GM12891 (cell line): ENCODE results near the gene CTPS2.
"Not testable (repeated sequence)": the region's sequence is repeated elsewhere in the genome, so short reads cannot be mapped to it uniquely, and the experiment has no call there.

Source experiments
- DNase-seq: peaks from one replicate; pipeline ENCODE4 v3.0.0; 2011; ENCODE audit warnings: low spot score; ENCODE audit not compliant: insufficient read length
- FAIRE-seq: peaks from 2 replicates; lab custom pipeline; 2011; peaks lifted over from hg19 to GRCh38; lab: Jason Lieb, UNC
- PAX5 ChIP-seq: IDR thresholded peaks from 2 replicates; pipeline ENCODE4 v1.6.1; 2011; ENCODE audit warnings: low read length, moderate library complexity, mild to moderate bottlenecking; ENCODE audit not compliant: insufficient read depth, severe bottlenecking
- POLR2A ChIP-seq: IDR thresholded peaks from 2 replicates; pipeline ENCODE4 v1.6.1; 2011; ENCODE audit warnings: low read depth, low read length, control low read depth
- POLR2AphosphoS5 ChIP-seq: IDR thresholded peaks from 2 replicates; pipeline ENCODE4 v1.6.1; 2011; ENCODE audit warnings: low read depth, low read length, control low read depth
- POU2F2 ChIP-seq: IDR thresholded peaks from 2 replicates; pipeline ENCODE4 v1.6.1; 2011; ENCODE audit warnings: low read depth, mild to moderate bottlenecking, control low read depth, low read length, moderate library complexity
- SPI1 ChIP-seq: IDR thresholded peaks from 2 replicates; pipeline ENCODE4 v1.6.1; 2011; ENCODE audit warnings: low read depth, low read length, control low read depth
- TAF1 ChIP-seq: IDR thresholded peaks from 2 replicates; pipeline ENCODE4 v1.6.1; 2011; ENCODE audit warnings: low read depth, low read length, control low read depth

Gene CTPS2

DNA sequence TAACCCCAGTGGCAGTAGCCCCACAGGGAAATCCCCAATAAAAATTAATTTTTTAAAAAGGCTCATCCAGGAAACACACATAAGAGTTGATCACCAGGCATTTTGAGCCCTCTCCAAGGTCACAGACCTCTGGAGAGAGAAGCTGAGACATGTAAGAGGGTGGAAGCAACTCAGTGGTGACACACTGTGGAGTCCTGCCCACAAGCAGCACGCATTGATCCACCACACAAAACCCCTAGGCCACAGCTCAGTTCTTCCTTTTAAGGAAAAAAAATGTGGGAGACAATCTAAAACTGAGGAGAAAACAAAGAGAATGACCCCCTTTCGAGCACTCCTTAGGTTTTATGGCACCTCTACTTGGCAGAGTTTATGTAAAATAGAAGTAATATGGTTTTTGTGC is 134.3 kb downstream of the CTPS2 start:
- no peak for FAIRE-seq
- no peak for TF ChIP-seq POLR2A
- no peak for TF ChIP-seq PAX5
- no peak for TF ChIP-seq TAF1
- no peak for TF ChIP-seq POU2F2
- no peak for TF ChIP-seq POLR2AphosphoS5
- no peak for TF ChIP-seq SPI1
- DNase-seq: no peak

- TF ChIP-seq SPI1 (no peak), POU2F2 (no peak), TAF1 (no peak), POLR2A (no peak), PAX5 (no peak), POLR2AphosphoS5 (no peak)
- FAIRE-seq: no peak
- no peak for DNase-seq
Observed at GRCh38 chrX:16577483-16578029, 134.9 kb downstream of the CTPS2 start.

GRCh38 chrX:16575388-16575787 is 137.1 kb downstream of the CTPS2 start:
- FAIRE-seq: not testable (repeated sequence)

GRCh38 chrX:16573781-16574180 is 138.7 kb downstream of the CTPS2 start:
- no peak for TF ChIP-seq PAX5
- no peak for TF ChIP-seq POU2F2
- TF ChIP-seq TAF1: no peak
- TF ChIP-seq SPI1: no peak
- TF ChIP-seq POLR2AphosphoS5: no peak
- no peak for TF ChIP-seq POLR2A
- DNase-seq (no peak), FAIRE-seq (no peak)

More at GRCh38 chrX:16575388-16575787, 137.1 kb downstream of the CTPS2 start:
- not testable (repeated sequence) for DNase-seq

DNA sequence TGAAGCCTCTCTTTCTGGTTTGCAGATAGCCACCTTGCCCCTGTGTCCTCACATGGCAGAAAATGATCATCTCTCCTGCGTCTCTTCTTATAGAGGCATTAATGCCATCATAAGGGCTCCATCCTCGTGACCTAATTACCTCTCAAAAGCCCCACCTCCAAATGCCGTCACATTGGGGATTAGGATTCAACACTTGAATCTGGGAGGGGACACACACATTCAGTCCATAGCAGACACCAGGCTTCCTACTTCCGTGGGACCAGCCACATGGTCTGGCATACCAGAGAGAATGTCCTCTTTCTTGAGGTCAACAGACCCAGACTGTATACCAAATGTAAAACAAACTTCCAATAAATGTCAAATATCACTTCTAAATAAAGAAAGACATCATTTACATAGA is 144.8 kb downstream of the CTPS2 start:
- FAIRE-seq (no peak), DNase-seq (no peak)
- no peak for TF ChIP-seq POLR2A
- no peak for TF ChIP-seq POLR2AphosphoS5
- no peak for TF ChIP-seq SPI1
- no peak for TF ChIP-seq POU2F2
- TF ChIP-seq PAX5: no peak
- no peak for TF ChIP-seq TAF1

- no peak for DNase-seq
- TF ChIP-seq TAF1: no peak
- TF ChIP-seq SPI1: no peak
- TF ChIP-seq POU2F2: no peak
- TF ChIP-seq POLR2A: no peak
- TF ChIP-seq PAX5: no peak
- FAIRE-seq: no peak
Observed at GRCh38 chrX:16566571-16566970, 145.9 kb downstream of the CTPS2 start.

DNA sequence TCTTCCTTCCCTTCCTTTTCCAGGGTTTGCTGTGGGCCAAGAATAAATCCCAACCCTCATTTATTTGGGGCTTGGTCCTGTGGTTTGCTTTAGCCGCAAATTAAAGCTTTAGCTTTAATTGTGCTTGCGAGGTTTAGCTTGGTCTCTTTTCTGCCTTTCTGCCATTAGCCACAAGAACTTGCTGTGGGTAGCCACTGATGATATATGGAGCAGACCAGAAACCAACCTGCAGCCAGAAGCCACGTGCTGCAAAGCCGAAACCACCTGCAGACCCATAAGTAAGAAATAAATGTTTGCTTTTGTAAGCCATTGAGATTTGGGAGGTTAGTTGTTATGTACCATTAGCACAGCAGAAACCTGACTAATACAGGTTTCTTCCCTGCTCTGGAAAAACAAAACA is 152.3 kb downstream of the CTPS2 start:
- FAIRE-seq (no peak), DNase-seq (no peak)
- TF ChIP-seq SPI1 (no peak), POLR2A (no peak), POU2F2 (no peak), POLR2AphosphoS5 (no peak), PAX5 (no peak), TAF1 (no peak)

GRCh38 chrX:16559206-16559619 is 153.3 kb downstream of the CTPS2 start:
- no peak for DNase-seq
- FAIRE-seq: no peak
- TF ChIP-seq SPI1 (no peak), TAF1 (no peak), POLR2AphosphoS5 (no peak), POLR2A (no peak), PAX5 (no peak), POU2F2 (no peak)

DNA sequence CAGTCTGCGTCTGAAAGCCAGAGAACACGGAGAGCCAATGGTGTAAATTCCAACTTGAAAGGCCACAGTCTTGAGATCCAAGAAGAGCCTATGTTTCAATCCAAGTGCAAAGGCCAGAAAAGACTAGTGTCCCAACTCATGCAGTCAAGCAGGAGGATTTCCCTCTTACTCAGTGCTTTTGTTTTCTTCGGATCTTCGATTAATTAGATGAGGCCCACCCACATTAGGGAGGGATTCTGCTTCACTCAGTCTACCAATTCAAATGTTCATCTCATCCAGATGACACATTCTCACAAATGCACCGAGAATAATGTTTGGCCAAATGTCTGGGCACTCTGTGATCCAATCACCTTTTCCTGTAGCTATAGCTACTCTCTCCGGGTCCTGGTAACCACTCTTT is 154.0 kb downstream of the CTPS2 start:
- DNase-seq (no peak), FAIRE-seq (no peak)
- no peak for TF ChIP-seq TAF1
- TF ChIP-seq POU2F2: no peak
- no peak for TF ChIP-seq SPI1
- TF ChIP-seq POLR2A: no peak
- no peak for TF ChIP-seq POLR2AphosphoS5
- no peak for TF ChIP-seq PAX5

GRCh38 chrX:16552546-16552945 is 159.9 kb downstream of the CTPS2 start:
- no peak for DNase-seq
- no peak for FAIRE-seq
- TF ChIP-seq POU2F2 (no peak), TAF1 (no peak), SPI1 (no peak), POLR2AphosphoS5 (no peak), POLR2A (no peak), PAX5 (no peak)

DNA sequence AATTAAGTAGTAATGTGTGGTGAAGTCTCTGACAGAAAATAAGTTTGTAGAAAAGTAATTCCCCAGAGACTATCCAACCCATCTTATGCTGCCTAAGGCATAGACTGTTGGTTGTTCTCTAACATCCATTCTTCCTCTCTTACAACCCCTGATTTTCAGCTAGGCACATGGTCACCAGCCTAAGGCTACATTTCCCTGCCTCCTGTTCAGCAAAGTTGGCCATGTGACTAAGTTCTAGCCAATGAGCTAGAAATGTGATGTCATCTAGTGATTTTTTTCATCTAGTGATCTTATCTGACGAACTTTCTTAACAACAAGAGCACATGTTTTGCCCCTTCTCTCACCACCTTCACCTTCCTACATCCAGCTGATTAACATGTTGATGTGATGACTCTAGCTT is 164.8 kb downstream of the CTPS2 start:
- FAIRE-seq: no peak
- TF ChIP-seq SPI1: no peak
- no peak for TF ChIP-seq TAF1
- TF ChIP-seq PAX5: no peak
- TF ChIP-seq POLR2A: no peak
- TF ChIP-seq POLR2AphosphoS5: no peak
- TF ChIP-seq POU2F2: no peak
- DNase-seq: no peak
